CD4-positive, CD25-positive, alpha-beta regulatory T cell (primary cell): ENCODE measurements around the gene SLC9A5. TPM values are rescaled to one million over a fixed set of nuclear protein-coding genes. Genes with fewer than 3 reads are reported as not detected.

Source experiments
- ATAC-seq, 2 donors: fragments of 150-1000 bp; cut with Tn5 transposase; one replicate each; pipeline ENCODE4 v1.10.0; 2021; ENCODE audit warnings: low read depth in 2 of 2, moderate number of reproducible peaks in 2 of 2, moderate library complexity in 1 of 2
- DNase-seq, 3 donors: peaks; one replicate each; pipeline versions ENCODE4 v3.0.0 to v3.0.0-alpha.2; 2012 to 2022; ENCODE audit warnings: mixed read lengths in 1 of 3
- H3K27ac ChIP-seq: one replicate; pipeline ENCODE4 v1.7.0; 2013; ENCODE audit warnings: mild to moderate bottlenecking, low read length; ENCODE audit not compliant: insufficient read depth, poor library complexity, severe bottlenecking
- H3K27me3 ChIP-seq: one replicate; pipeline ENCODE4 v1.7.0; 2013; ENCODE audit warnings: low read length; ENCODE audit not compliant: control insufficient read depth, insufficient read depth
- H3K36me3 ChIP-seq: one replicate; pipeline ENCODE4 v1.7.0; 2013; ENCODE audit warnings: mild to moderate bottlenecking, low read length, moderate library complexity; ENCODE audit not compliant: control insufficient read depth, insufficient read depth
- H3K4me1 ChIP-seq: 2 replicates; pipeline ENCODE4 v1.7.0; 2013; ENCODE audit warnings: mild to moderate bottlenecking, low read length; ENCODE audit not compliant: insufficient read depth, control insufficient read depth, poor library complexity, severe bottlenecking
- H3K4me3 ChIP-seq: one replicate; pipeline ENCODE4 v1.7.0; 2013; ENCODE audit warnings: low read depth, mild to moderate bottlenecking, low read length, moderate library complexity
- H3K9me3 ChIP-seq, 2 experiments: 1 replicate in 1 of 2; 2 replicates in 1 of 2; pipeline ENCODE4 v1.7.0; 2013; ENCODE audit warnings: low read length in 2 of 2, mild to moderate bottlenecking in 1 of 2, moderate library complexity in 1 of 2; ENCODE audit not compliant: control insufficient read depth in 2 of 2
- H3K27ac Mint-ChIP-seq, 3 donors: one replicate each; pipeline ENCODE4 v1.8.0; 2020 to 2022; ENCODE audit warnings: mild to moderate bottlenecking in 3 of 3, mixed read lengths in 3 of 3, moderate library complexity in 2 of 3
- H3K27me3 Mint-ChIP-seq: one replicate; pipeline ENCODE4 v1.8.0; 2022; ENCODE audit warnings: mild to moderate bottlenecking, mixed read lengths
- H3K36me3 Mint-ChIP-seq: one replicate; pipeline ENCODE4 v1.8.0; 2020; ENCODE audit warnings: mixed read lengths
- H3K4me1 Mint-ChIP-seq, 4 donors: one replicate each; pipeline ENCODE4 v1.8.0; 2020 to 2022; ENCODE audit warnings: mixed read lengths in 4 of 4, mild to moderate bottlenecking in 1 of 4
- H3K4me3 Mint-ChIP-seq, 4 donors: one replicate each; pipeline ENCODE4 v1.8.0; 2020 to 2022; ENCODE audit warnings: mild to moderate bottlenecking in 4 of 4, mixed read lengths in 4 of 4, moderate library complexity in 3 of 4
- H3K9me3 Mint-ChIP-seq, 7 donors: one replicate each; pipeline ENCODE4 v1.8.0; 2020 to 2022; ENCODE audit warnings: mixed read lengths in 7 of 7, mild to moderate bottlenecking in 3 of 7, moderate library complexity in 2 of 7
- polyA plus RNA-seq, 4 donors: library from polyadenylated mRNA; unstranded; fragments of 300-500 nt; fragmentation: Illumina TruSeq; gene quantifications; one replicate each; pipeline ENCODE4 v1.2.3, GENCODE V29; 2021
- total RNA-seq: library from RNA; stranded (reverse); gene quantifications from one replicate; pipeline ENCODE4 v1.2.3, GENCODE V29; 2022

The SLC9A5 gene
- total and polyA plus RNA-seq, 5 donors from 2014 or later, result 1.3 TPM; not detected in 4

GRCh38 chr16:67204076-67204475 is 44.7 kb upstream of the SLC9A5 start:
- peaks cover 9% of the 10 kb centered on the region for H3K36me3 ChIP-seq
- no peaks in the 10 kb centered on the region for H3K9me3 Mint-ChIP-seq
- no peak overlapping the region for H3K27ac ChIP-seq
- no peaks in the 10 kb centered on the region for H3K4me1 ChIP-seq
- H3K4me3 Mint-ChIP-seq, result no peak overlapping the region
- no peak for ATAC-seq
- H3K27me3 Mint-ChIP-seq, result no peaks in the 10 kb centered on the region
- no peak overlapping the region for H3K4me3 ChIP-seq
- H3K36me3 Mint-ChIP-seq, result no peaks in the 10 kb centered on the region
- peaks cover 0 to 4% (median 0%) of the 10 kb centered on the region in 4 donors for H3K4me1 Mint-ChIP-seq
- no peak for DNase-seq
- H3K27me3 ChIP-seq, result no peaks in the 10 kb centered on the region
- no peak overlapping the region for H3K27ac Mint-ChIP-seq
- no peaks in the 10 kb centered on the region for H3K9me3 ChIP-seq

GRCh38 chr16:67206129-67206837 is 42.5 kb upstream of the SLC9A5 start:
- DNase-seq (no peak), ATAC-seq (no peak)
- H3K36me3 ChIP-seq, result peaks cover 7% of the 10 kb centered on the region
- H3K27ac ChIP-seq, result no peak overlapping the region
- H3K9me3 ChIP-seq, result no peaks in the 10 kb centered on the region
- no peaks in the 10 kb centered on the region for H3K4me1 ChIP-seq
- no peak overlapping the region for H3K4me3 Mint-ChIP-seq
- no peaks in the 10 kb centered on the region for H3K9me3 Mint-ChIP-seq
- H3K36me3 Mint-ChIP-seq, result peaks cover 4% of the 10 kb centered on the region
- no peaks in the 10 kb centered on the region for H3K27me3 ChIP-seq
- H3K27ac Mint-ChIP-seq, result peak overlapping the region in 1 of 3 donors; percentile 28
- no peaks in the 10 kb centered on the region for H3K27me3 Mint-ChIP-seq
- peaks cover 0 to 8% (median 0%) of the 10 kb centered on the region in 4 donors for H3K4me1 Mint-ChIP-seq
- H3K4me3 ChIP-seq, result no peak overlapping the region

GRCh38 chr16:67206838-67207248 is 41.9 kb upstream of the SLC9A5 start:
- DNase-seq (no peak), ATAC-seq (no peak)
- Histone ChIP-seq H3K36me3 (peaks cover 5% of the 10 kb centered on the region), H3K4me3 (no peak overlapping the region), H3K4me1 (no peaks in the 10 kb centered on the region), H3K9me3 (no peaks in the 10 kb centered on the region), H3K27me3 (no peaks in the 10 kb centered on the region), H3K27ac (no peak overlapping the region)
- peaks cover 0 to 8% (median 0%) of the 10 kb centered on the region in 4 donors for H3K4me1 Mint-ChIP-seq
- H3K27me3 Mint-ChIP-seq, result no peaks in the 10 kb centered on the region
- H3K27ac Mint-ChIP-seq, result no peak overlapping the region
- H3K9me3 Mint-ChIP-seq, result no peaks in the 10 kb centered on the region
- no peak overlapping the region for H3K4me3 Mint-ChIP-seq
- peaks cover 4% of the 10 kb centered on the region for H3K36me3 Mint-ChIP-seq

GRCh38 chr16:67207249-67208091 is 41.3 kb upstream of the SLC9A5 start:
- no peaks in the 10 kb centered on the region for H3K27me3 Mint-ChIP-seq
- H3K36me3 ChIP-seq, result peaks cover 2% of the 10 kb centered on the region
- H3K27ac ChIP-seq, result no peak overlapping the region
- peaks cover 4% of the 10 kb centered on the region for H3K36me3 Mint-ChIP-seq
- H3K9me3 ChIP-seq, result no peaks in the 10 kb centered on the region
- ATAC-seq (no peak), DNase-seq (no peak)
- H3K4me1 ChIP-seq, result no peaks in the 10 kb centered on the region
- H3K27ac Mint-ChIP-seq, result peak overlapping the region in 1 of 3 donors; percentile 11
- H3K9me3 Mint-ChIP-seq, result no peaks in the 10 kb centered on the region
- H3K4me3 Mint-ChIP-seq, result no peak overlapping the region
- no peak overlapping the region for H3K4me3 ChIP-seq
- peaks cover 0 to 8% (median 0%) of the 10 kb centered on the region in 4 donors for H3K4me1 Mint-ChIP-seq
- no peaks in the 10 kb centered on the region for H3K27me3 ChIP-seq

GRCh38 chr16:67208154-67208896 is 40.5 kb upstream of the SLC9A5 start:
- Mint-ChIP-seq H3K36me3 (peaks cover 4% of the 10 kb centered on the region), H3K4me1 (peaks cover 0 to 8% (median 0%) of the 10 kb centered on the region in 4 donors), H3K4me3 (no peak overlapping the region), H3K27ac (no peak overlapping the region), H3K9me3 (no peaks in the 10 kb centered on the region), H3K27me3 (no peaks in the 10 kb centered on the region)
- Histone ChIP-seq H3K36me3 (peaks cover 2% of the 10 kb centered on the region), H3K4me3 (no peak overlapping the region), H3K4me1 (no peaks in the 10 kb centered on the region), H3K27me3 (no peaks in the 10 kb centered on the region), H3K27ac (no peak overlapping the region), H3K9me3 (no peaks in the 10 kb centered on the region)
- DNase-seq, result no peak
- no peak for ATAC-seq

- no peak for ATAC-seq
- Mint-ChIP-seq H3K27ac (no peak overlapping the region), H3K4me3 (no peak overlapping the region), H3K9me3 (no peaks in the 10 kb centered on the region), H3K4me1 (peaks cover 0 to 8% (median 0%) of the 10 kb centered on the region in 4 donors), H3K36me3 (peaks cover 4% of the 10 kb centered on the region), H3K27me3 (no peaks in the 10 kb centered on the region)
- Histone ChIP-seq H3K9me3 (no peaks in the 10 kb centered on the region), H3K27ac (no peak overlapping the region), H3K4me3 (no peak overlapping the region), H3K36me3 (no peaks in the 10 kb centered on the region), H3K27me3 (no peaks in the 10 kb centered on the region), H3K4me1 (no peaks in the 10 kb centered on the region)
- no peak for DNase-seq
Observed at GRCh38 chr16:67209565-67209964, 39.2 kb upstream of the SLC9A5 start.

GRCh38 chr16:67210069-67210937 is 38.5 kb upstream of the SLC9A5 start:
- no peak for ATAC-seq
- H3K36me3 Mint-ChIP-seq, result peaks cover 4% of the 10 kb centered on the region
- no peaks in the 10 kb centered on the region for H3K9me3 ChIP-seq
- H3K9me3 Mint-ChIP-seq, result no peaks in the 10 kb centered on the region
- no peak overlapping the region for H3K4me3 ChIP-seq
- no peak for DNase-seq
- no peaks in the 10 kb centered on the region for H3K27me3 ChIP-seq
- H3K4me3 Mint-ChIP-seq, result no peak overlapping the region
- no peak overlapping the region for H3K27ac Mint-ChIP-seq
- H3K4me1 Mint-ChIP-seq, result peaks cover 0 to 8% (median 0%) of the 10 kb centered on the region in 4 donors
- H3K27me3 Mint-ChIP-seq, result no peaks in the 10 kb centered on the region
- no peaks in the 10 kb centered on the region for H3K36me3 ChIP-seq
- no peak overlapping the region for H3K27ac ChIP-seq
- no peaks in the 10 kb centered on the region for H3K4me1 ChIP-seq
